T-helper 1 cell (primary cell): Measurements from ENCODE around the gene ADTRP.

ENCODE experiments used
- DNase-seq, 5 donors: peaks; one replicate each; pipeline ENCODE4 v3.0.0-alpha.2; 2012 to 2020

Gene ADTRP

GRCh38 chr6:11754625-11755271 is 23.9 kb downstream of the ADTRP start:
- DNase-seq = no peak

- DNase-seq = no peak
These were observed 24.8 kb downstream of the ADTRP start for GRCh38 chr6:11753798-11754197.

- no peak for DNase-seq
These were observed 26.2 kb downstream of the ADTRP start for GRCh38 chr6:11752360-11752759.

- no peak for DNase-seq
These were observed 27.9 kb downstream of the ADTRP start for GRCh38 chr6:11750682-11751081.

- DNase-seq = no peak
These were observed 29.9 kb downstream of the ADTRP start for GRCh38 chr6:11748591-11749210.

GRCh38 chr6:11747021-11747420 is 31.6 kb downstream of the ADTRP start:
- DNase-seq = no peak

GRCh38 chr6:11744753-11745152 is 33.9 kb downstream of the ADTRP start:
- no peak for DNase-seq

GRCh38 chr6:11744101-11744500 is 34.5 kb downstream of the ADTRP start:
- no peak for DNase-seq

- no peak for DNase-seq
These were observed 37.7 kb downstream of the ADTRP start for GRCh38 chr6:11740875-11741274.

GRCh38 chr6:11738661-11739375 is 39.8 kb downstream of the ADTRP start:
- DNase-seq = no peak

- no peak for DNase-seq
These were observed 40.4 kb downstream of the ADTRP start for GRCh38 chr6:11738234-11738633.

GRCh38 chr6:11736601-11737000 is 42.0 kb downstream of the ADTRP start:
- DNase-seq = no peak

GRCh38 chr6:11734861-11735613 is 43.6 kb downstream of the ADTRP start:
- no peak for DNase-seq

GRCh38 chr6:11732036-11732631 is 46.5 kb downstream of the ADTRP start:
- peak in 1 of 5 donors; percentile 79 for DNase-seq

- no peak for DNase-seq
These were observed 47.2 kb downstream of the ADTRP start for GRCh38 chr6:11731423-11731822.

GRCh38 chr6:11730641-11731040 is 48.0 kb downstream of the ADTRP start:
- DNase-seq = peak in 1 of 5 donors; percentile 71

GRCh38 chr6:11729076-11729475 is 49.5 kb downstream of the ADTRP start:
- peak in 1 of 5 donors; percentile 68 for DNase-seq

GRCh38 chr6:11727998-11728961 is 50.3 kb downstream of the ADTRP start:
- peak in 1 of 5 donors; percentile 67 for DNase-seq

GRCh38 chr6:11727346-11727997 is 51.1 kb downstream of the ADTRP start:
- DNase-seq = no peak

- no peak for DNase-seq
These were observed 54.3 kb downstream of the ADTRP start for GRCh38 chr6:11724286-11724685.
